GM12878 (cell line): ENCODE measurements around the gene RRH. TPM values are rescaled to one million over a fixed set of nuclear protein-coding genes. Genes with fewer than 3 reads are reported as not detected.

Experiments
- ATF7 ChIP-seq: fragments of 450-650 bp; IDR thresholded peaks from 2 replicates; pipeline ENCODE4 v1.6.1; 2016; ENCODE audit warnings: low read depth, mild to moderate bottlenecking
- BHLHE40 ChIP-seq, 2 experiments: fragments of 450-650 bp in 1 of 2; IDR thresholded peaks; 2 replicates each; pipeline ENCODE4 v1.6.1; 2011 to 2017; ENCODE audit warnings: low read depth in 2 of 2, borderline replicate concordance in 1 of 2, improper control_type of control experiment in 1 of 2, low read length in 1 of 2, mild to moderate bottlenecking in 1 of 2
- CBFB ChIP-seq: IDR thresholded peaks from 2 replicates; pipeline ENCODE4 v1.6.1; 2016; ENCODE audit warnings: antibody characterized with exemption, low read depth
- CEBPB ChIP-seq, 2 experiments: fragments of 150-350 bp in 1 of 2; IDR thresholded peaks; 2 replicates each; pipeline ENCODE4 v1.6.1; 2012 to 2014; ENCODE audit warnings: low read depth in 2 of 2, low read length in 2 of 2, borderline replicate concordance in 1 of 2, inconsistent platforms in 1 of 2
- CREB1 ChIP-seq: IDR thresholded peaks from 2 replicates; pipeline ENCODE4 v1.6.1; 2012; ENCODE audit warnings: low read depth, mild to moderate bottlenecking, inconsistent platforms
- EZH2 ChIP-seq: IDR thresholded peaks from 2 replicates; pipeline ENCODE4 v1.6.1; 2012; ENCODE audit warnings: low read depth, mild to moderate bottlenecking, control low read depth, inconsistent platforms, low read length, borderline replicate concordance; ENCODE audit not compliant: control insufficient read depth
- HCFC1 ChIP-seq: fragments of 150-350 bp; IDR thresholded peaks from 2 replicates; pipeline ENCODE4 v1.6.1; 2014; ENCODE audit warnings: low read length
- IRF3 ChIP-seq: fragments of 450-650 bp; IDR thresholded peaks from 2 replicates; pipeline ENCODE4 v1.6.1; 2014; ENCODE audit warnings: mild to moderate bottlenecking
- MYB ChIP-seq: fragments of 150-350 bp; IDR thresholded peaks from 2 replicates; pipeline ENCODE4 v1.6.1; 2014; ENCODE audit warnings: mild to moderate bottlenecking, low read depth, low read length, borderline replicate concordance
- NFIC ChIP-seq: IDR thresholded peaks from 2 replicates; pipeline ENCODE4 v1.6.1; 2012; ENCODE audit warnings: low read depth, mild to moderate bottlenecking, inconsistent platforms, low read length, moderate library complexity
- NFXL1 ChIP-seq: fragments of 450-650 bp; IDR thresholded peaks from 2 replicates; pipeline ENCODE4 v1.6.1; 2017; ENCODE audit warnings: antibody characterized with exemption, mild to moderate bottlenecking, borderline replicate concordance
- NFYB ChIP-seq: IDR thresholded peaks from 2 replicates; pipeline ENCODE4 v1.6.1; 2011; ENCODE audit warnings: low read depth, mild to moderate bottlenecking, low read length, improper control_type of control experiment, moderate library complexity; ENCODE audit not compliant: insufficient read depth
- NRF1 ChIP-seq: conservative IDR thresholded peaks from 2 replicates; pipeline ENCODE4 v1.6.1; 2011; ENCODE audit warnings: mild to moderate bottlenecking, low read depth, low read length, improper control_type of control experiment
- PAX8 ChIP-seq: fragments of 450-650 bp; IDR thresholded peaks from 2 replicates; pipeline ENCODE4 v1.6.1; 2017; ENCODE audit warnings: mild to moderate bottlenecking, moderate library complexity
- PBX3 ChIP-seq: IDR thresholded peaks from 2 replicates; pipeline ENCODE4 v1.6.1; 2011; ENCODE audit warnings: mild to moderate bottlenecking, low read depth, low read length, moderate library complexity; ENCODE audit not compliant: insufficient replicate concordance
- POLR2AphosphoS2 ChIP-seq: IDR thresholded peaks from 2 replicates; pipeline ENCODE4 v1.6.1; 2011; ENCODE audit warnings: low read depth, mild to moderate bottlenecking, low read length, improper control_type of control experiment, moderate library complexity
- POLR2AphosphoS5 ChIP-seq: IDR thresholded peaks from 2 replicates; pipeline ENCODE4 v1.6.1; 2011; ENCODE audit warnings: mild to moderate bottlenecking, low read length, inconsistent platforms
- RB1 ChIP-seq: fragments of 450-650 bp; formaldehyde crosslinking; IDR thresholded peaks from 2 replicates; pipeline ENCODE4 v1.6.1; 2017; ENCODE audit warnings: mild to moderate bottlenecking, borderline replicate concordance
- SIX5 ChIP-seq: IDR thresholded peaks from 2 replicates; pipeline ENCODE4 v1.6.1; 2011; ENCODE audit warnings: mild to moderate bottlenecking, low read depth, low read length, moderate library complexity; ENCODE audit not compliant: severe bottlenecking
- SUPT20H ChIP-seq: IDR thresholded peaks from 2 replicates; pipeline ENCODE4 v1.6.1; 2011; ENCODE audit warnings: low read depth, mild to moderate bottlenecking, low read length, moderate library complexity, borderline replicate concordance; ENCODE audit not compliant: control insufficient read depth
- TBL1XR1 ChIP-seq: IDR thresholded peaks from 2 replicates; pipeline ENCODE4 v1.6.1; 2012; ENCODE audit warnings: low read depth, low read length, improper control_type of control experiment
- YY1 ChIP-seq: IDR thresholded peaks from 2 replicates; pipeline ENCODE4 v1.6.1; 2011; ENCODE audit warnings: low read depth, mild to moderate bottlenecking, low read length
- ZBED1 ChIP-seq: IDR thresholded peaks from 2 replicates; pipeline ENCODE4 v1.6.1; 2016; ENCODE audit warnings: borderline replicate concordance
- ZBTB4 ChIP-seq: fragments of 450-650 bp; formaldehyde crosslinking; IDR thresholded peaks from 2 replicates; pipeline ENCODE4 v1.4.0; 2022; ENCODE audit warnings: mild to moderate bottlenecking, moderate library complexity
- ZNF622 ChIP-seq: fragments of 450-650 bp; IDR thresholded peaks from 2 replicates; pipeline ENCODE4 v1.6.1; 2017; ENCODE audit warnings: mild to moderate bottlenecking, inconsistent platforms
- ZSCAN29 ChIP-seq: fragments of 450-650 bp; IDR thresholded peaks from 2 replicates; pipeline ENCODE4 v1.6.1; 2017; ENCODE audit warnings: mild to moderate bottlenecking, moderate library complexity
- polyA plus RNA-seq, 11 experiments: library from polyadenylated mRNA; depleted of rRNA in 4 of 11; unstranded in 6 of 11; stranded (reverse) in 5 of 11; fragments of >200 nt; fragmentation: Nextera tagmentation in 4 of 11; fragmentation: Illumina TruSeq in 1 of 11; extraction: Ambion mirVana in 4 of 11; extraction: Trizol in 1 of 11; gene quantifications; 1 replicate in 1 of 11; 2 replicates in 10 of 11; pipeline versions ENCODE4 v1.2.1 to v1.2.3, GENCODE V29; 2011 to 2016; ENCODE audit warnings: inconsistent platforms in 2 of 11, missing spikeins in 2 of 11, low read depth in 1 of 11
- total RNA-seq, 4 experiments: library from RNA; depleted of rRNA in 3 of 4; stranded (reverse); fragments of >200 nt in 3 of 4; fragmentation: Illumina TruSeq in 1 of 4; extraction: Trizol in 1 of 4; gene quantifications; 2 replicates each; pipeline versions ENCODE4 v1.2.1 to v1.2.3, GENCODE V29; 2013 to 2021

The RRH gene
- total and polyA plus RNA-seq, 10 of the 15 experiments (the other 5 are each of a cell fraction or from before 2014, with no cell fraction given): 0.06 to 0.24 (median 0.12) TPM; not detected in 6

DNA sequence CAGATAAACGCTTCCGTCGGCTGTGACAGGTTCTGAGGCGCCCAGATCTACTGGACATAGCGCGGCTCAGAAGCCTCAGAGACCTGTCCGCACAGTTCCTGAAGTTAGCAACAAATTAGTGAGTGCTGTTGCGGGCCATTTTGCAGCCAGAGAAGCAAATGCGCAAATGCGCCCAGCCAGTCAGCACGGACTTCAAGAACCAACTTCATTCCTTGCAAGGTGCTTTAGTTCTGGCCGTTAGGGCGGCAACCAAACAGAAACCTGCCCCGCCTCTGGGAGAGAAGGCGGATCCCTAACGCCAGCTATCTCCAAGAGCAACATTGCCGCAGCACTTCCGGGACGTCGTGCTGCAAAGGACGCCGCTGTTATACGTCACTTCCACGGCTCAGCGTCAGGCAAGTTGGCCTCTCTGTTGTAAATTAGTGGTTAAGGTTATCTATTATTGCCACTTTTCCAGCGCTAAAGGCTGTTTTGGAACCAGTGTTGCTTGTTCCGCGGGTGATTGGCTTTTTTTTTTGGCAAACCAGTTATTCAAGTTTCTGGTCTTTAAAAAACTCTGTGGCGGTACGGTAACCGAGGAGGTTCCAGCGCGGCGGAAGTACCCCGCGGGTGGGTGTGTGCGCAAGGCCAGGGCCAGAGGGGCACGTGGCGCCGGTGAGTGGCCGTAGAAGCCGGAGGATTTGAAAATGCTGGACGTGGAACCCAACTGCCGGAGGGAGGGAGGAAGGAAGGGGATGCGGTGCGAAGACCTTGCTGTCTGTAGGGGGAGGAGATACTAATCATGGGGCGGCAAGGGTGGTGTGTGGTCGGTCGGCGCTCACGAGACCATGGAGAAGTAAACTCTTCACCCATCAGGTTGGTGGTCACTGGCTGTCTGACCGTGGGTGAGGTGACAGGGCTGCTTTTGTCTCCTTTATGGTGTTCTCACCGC, 12.4 kb upstream of the RRH start, which contains the start of gene GAR1 (continued):
- no peak for TF ChIP-seq ZBTB4 (CRISPR knock-in tag)
- no peak for TF ChIP-seq NFYB
- TF ChIP-seq NFIC: peak; percentile 61; the same call in 1 of the 2 replicates
- no peak for TF ChIP-seq NRF1
- TF ChIP-seq ZNF622: no peak
- TF ChIP-seq ATF7: peak; percentile 78
- peak; percentile 89 for TF ChIP-seq POLR2AphosphoS5
- TF ChIP-seq IRF3: no peak
- TF ChIP-seq SUPT20H: no peak
- TF ChIP-seq CREB1: peak; percentile 99
- TF ChIP-seq CEBPB (IDR thresholded peaks at IDR 0.05; ENCODE audit: borderline replicate concordance in 1 of 2, low read depth in 2 of 2, low read length in 2 of 2): no peak
- TF ChIP-seq NFXL1: no peak
- no peak for TF ChIP-seq TBL1XR1
- TF ChIP-seq YY1: peak; percentile 56; the same call in 1 of the 2 replicates
- TF ChIP-seq PAX8: no peak
- peak; percentile 65 for TF ChIP-seq HCFC1
- no peak for TF ChIP-seq MYB
- TF ChIP-seq BHLHE40 (IDR thresholded peaks at IDR 0.05; ENCODE audit: borderline replicate concordance in 1 of 2, low read depth in 2 of 2, low read length in 1 of 2): peak; percentile 82 to 93
- TF ChIP-seq SIX5: peak; percentile 39
- no peak for TF ChIP-seq ZBED1
- no peak for TF ChIP-seq POLR2AphosphoS2
- no peak for TF ChIP-seq PBX3
- TF ChIP-seq RB1: peak; percentile 61; the same call in 1 of the 2 replicates
- no peak for TF ChIP-seq ZSCAN29
- TF ChIP-seq EZH2: no peak
- peak; percentile 83; the same call in 1 of the 2 replicates for TF ChIP-seq CBFB
